DMS53 (cell line): Measurements from ENCODE around the gene ZNF12.
"Not testable (repeated sequence)": the region's sequence is repeated elsewhere in the genome, so short reads cannot be mapped to it uniquely, and the experiment has no call there.

ENCODE experiments used
- DNase-seq: peaks from one replicate; lab custom pipeline; 2025; lab: John Stamatoyannopoulos, UW

Gene ZNF12

DNA sequence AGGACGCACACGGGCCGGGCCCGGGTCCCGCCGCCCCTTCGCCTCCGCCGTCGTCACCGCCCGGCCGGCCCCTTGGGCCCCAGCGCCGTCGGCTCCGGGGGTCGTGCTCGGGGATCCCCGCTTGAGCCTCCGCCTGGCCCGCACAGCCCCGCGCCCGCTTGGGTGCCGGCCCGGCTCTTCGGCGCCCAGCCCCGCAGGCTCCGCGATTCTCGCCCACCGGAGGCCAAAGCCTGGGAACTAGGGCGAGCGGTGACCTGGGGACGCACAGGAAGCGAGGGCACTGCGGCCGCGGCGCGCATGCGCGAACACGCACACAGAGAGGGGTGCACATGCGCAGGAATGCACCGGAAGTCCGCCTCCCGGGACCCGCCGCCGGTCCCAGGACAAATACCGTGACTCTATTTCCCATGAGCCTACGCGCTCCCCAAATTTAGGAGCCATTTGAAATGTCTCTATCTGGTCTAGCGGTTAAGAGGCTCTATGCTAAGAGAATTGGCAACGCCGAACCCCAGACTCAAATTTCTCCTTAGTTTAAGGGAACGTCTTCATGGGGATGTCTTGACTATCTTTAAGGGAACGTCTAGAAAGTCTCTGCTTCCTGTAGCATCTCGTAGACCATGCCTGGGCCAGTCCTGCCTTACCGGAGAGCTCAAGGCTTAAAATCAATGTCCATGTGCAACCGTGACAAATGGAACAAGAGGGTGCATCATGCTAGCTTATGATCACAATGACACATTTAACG, at the start of gene ZNF12:
TSS of gene ZNF12 (minus strand) at position 282 of the 742 bp plus-strand sequence. CDS start 1,774 bp downstream, outside the sequence.
- DNase-seq = peak; percentile 98

DNA sequence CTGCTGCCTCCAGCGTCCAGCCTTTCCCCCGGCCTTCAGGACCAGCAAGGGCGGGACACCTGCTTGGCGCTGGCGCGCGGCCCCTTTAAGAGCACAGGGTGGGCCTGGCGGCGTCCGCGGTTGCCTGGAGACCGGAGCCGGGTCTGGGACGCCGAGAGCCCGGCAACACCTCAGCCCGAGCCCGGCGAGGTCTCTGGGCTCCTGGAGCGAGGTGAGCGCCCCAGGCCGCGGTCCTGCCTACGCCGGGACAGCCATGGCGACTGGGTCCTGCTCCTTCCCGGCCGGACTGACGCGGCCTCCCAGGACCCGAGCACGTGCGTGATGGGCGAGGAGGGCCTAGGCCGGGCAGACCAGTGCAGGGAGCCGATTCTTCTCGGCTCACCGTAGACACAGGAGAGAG, 47.2 kb upstream of the ZNF12 start, which contains the start of gene RSPH10B2:
TSS of gene RSPH10B2 (plus strand) at position 140 of the 400 bp plus-strand sequence. CDS start 3,575 bp downstream, outside the sequence.
- DNase-seq = not testable (repeated sequence)

GRCh38 chr7:6750173-6750572, 43.4 kb upstream of the ZNF12 start:
- not testable (repeated sequence) for DNase-seq

- not testable (repeated sequence) for DNase-seq
Observed at GRCh38 chr7:6749335-6749734, 42.6 kb upstream of the ZNF12 start.

DNA sequence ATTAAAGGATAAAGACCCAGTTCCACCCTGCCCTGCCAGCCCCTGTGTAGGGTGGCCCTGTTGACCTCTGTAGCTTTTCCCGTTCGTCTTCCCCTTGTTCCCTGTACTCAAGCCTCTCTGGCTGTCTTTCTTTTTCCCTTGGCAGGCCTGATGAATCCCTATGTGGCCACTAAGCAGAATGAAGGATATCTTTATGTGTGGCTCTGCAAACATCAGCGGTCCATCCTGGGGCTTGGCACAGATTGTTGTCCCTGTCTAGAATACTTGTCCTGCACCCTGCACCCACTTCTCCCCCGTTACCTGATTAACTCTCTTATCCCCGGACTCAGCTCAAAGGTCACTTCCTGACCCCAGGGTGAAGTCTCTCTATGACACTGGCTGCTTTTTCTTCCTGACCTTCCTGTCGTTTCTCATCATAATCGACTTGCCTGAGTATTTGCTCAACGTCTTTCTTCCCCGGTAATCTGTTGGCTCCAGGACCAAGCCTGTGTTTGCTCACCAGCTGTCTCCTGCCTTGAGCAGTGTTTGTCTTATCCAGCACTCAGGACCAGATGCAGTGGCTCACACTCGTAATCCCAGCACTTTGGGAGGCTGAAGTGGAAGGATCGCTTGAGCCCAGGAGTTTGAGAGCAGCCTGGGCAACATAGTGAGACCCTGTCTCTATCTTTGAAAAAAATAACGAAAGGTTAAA, 37.8 kb upstream of the ZNF12 start:
- DNase-seq = not testable (repeated sequence)

DNA sequence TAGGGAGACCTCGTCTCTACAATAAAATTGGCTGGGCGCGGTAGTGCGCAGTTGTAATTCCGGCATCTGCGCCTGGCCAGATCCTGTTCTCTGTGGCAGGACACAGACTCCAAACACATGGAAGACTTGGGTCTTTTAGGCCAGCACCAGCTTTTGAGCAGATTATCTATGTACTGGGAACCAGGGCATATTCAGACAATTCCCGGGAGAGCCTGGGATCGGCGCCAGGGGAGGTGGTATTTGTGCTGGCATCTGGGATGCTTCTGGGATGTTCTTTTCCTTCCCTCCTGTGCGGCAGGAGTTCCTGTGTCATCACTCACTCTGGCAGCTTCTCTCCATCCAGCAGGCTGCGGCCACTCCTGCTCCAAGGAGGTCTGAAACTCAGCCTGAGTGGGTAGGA, 31.7 kb upstream of the ZNF12 start:
- DNase-seq = not testable (repeated sequence)

DNA sequence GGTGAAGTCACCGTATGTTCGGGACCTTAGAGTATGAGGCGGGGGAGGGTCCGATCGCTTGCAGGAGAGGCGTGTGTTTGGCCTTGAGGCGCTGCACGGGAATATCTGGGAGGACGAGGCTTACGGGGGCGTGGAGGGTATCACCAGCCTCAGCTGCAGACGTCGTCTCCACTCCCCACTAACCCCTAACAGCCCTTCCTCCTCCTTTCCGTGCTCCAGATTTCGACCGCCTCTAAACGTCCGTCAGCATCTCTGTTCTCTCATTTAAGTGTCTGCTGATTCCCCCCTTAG, 23.5 kb upstream of the ZNF12 start:
- DNase-seq = no peak

DNA sequence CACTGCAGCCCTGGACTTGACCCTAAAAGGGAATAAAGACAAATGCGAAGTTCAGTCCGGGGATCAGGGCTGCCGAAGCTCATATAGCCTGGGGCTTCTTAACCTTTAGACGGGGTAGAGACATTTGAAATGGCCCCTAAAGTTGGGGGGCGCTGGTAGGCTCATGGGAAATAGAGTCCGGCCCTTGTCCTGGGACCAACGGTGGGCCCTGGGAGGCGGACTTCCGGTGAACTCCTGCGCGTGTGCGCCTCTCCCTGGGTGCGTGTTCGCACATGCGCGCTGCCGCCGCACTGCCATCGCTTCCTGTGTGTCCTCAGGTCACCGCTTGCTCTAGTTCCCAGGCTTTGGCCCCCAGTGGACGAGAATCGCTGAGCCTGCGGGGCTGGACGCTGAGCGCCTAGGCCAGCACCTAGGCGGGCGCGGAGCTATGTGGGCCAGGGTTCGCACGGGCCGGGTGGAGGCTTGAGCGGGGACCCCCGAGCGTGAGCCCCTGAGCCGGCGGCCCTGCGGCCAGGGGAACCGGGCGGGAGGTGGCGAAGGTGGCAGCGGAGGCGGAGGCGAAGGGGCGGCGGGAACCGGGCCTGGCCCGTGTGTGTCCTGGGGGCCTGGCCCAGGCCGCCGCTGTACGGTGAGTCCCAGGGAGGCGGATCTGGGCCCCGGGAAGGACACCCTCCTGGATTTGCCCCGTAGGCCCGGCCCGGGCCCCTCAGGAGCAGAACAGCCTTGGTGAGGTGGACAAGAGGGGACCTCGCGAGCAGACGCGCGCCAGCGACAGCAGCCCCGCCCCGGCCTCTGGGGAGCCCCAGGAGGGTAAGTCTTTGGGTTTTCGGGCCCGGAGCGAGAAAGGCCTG, 23.0 kb upstream of the ZNF12 start:
- DNase-seq = peak; percentile 95

DNA sequence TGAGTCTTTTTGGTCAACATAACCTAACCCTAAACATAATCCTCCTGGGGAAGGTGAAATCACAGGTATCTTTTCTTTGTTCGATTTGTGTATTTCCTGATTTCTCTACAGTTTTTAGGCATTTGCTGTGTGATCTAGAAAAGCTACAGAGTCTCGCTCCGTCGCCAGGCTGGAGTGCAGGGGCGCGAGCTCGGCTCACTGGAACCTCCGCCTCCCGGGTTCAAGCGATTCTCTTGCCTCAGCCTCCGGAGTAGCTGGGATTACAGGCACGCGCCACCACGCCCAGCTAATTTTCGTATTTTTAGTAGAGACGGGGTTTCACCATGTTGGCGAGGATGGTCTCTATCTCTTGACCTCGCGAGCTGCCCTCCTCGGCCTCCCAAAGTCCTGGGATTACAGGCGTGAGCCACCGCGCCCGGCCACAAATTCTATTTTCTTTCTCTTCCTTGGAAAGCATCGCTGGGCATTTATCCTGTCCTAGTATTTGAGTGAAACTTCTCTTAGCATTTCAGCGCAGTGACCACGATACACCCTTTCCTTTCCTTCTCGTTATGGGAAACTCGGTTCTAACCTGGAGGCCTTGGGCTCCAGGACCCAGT, 22.2 kb upstream of the ZNF12 start:
- not testable (repeated sequence) for DNase-seq

GRCh38 chr7:6727663-6728062, 20.9 kb upstream of the ZNF12 start:
- DNase-seq = no peak

DNA sequence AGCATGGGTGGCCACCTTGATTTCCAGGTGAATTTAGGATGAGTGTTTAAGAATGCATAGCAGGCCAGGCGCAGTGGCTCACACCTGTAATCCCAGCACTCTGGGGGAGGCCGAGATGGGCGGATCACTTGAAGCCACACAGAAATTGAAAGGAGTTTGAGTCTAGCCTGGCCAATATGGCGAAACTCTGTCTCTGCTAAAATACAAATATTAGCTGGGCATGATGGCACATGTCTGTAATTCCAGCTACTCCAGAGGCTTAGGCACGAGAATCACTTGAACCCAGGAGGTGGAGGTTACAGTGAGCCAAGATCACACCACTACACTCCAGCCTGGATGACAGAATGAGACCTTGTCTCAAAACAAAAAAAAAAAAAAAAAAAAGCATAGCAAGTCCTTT, 19.6 kb upstream of the ZNF12 start:
- DNase-seq = not testable (repeated sequence)

DNA sequence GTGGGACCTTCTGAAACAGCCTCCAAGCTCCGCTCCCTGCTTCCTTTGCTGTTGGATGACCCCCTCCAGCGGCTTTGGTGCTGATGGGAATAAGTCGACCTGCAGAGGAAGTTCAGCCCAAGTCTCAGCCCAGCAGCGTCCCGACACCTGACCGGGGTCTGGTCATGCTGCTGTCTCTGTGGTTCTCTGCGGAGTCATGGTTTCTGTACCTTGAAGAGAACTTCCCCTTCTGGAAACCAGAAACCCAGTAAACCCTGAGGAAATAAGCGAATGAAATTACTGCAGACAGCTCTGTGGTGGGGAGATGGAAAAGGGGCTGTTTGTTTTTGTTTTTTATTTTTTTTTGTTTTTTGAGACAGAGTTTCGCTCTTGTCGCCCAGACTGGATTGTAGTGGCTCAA, 18.3 kb upstream of the ZNF12 start:
- no peak for DNase-seq

DNA sequence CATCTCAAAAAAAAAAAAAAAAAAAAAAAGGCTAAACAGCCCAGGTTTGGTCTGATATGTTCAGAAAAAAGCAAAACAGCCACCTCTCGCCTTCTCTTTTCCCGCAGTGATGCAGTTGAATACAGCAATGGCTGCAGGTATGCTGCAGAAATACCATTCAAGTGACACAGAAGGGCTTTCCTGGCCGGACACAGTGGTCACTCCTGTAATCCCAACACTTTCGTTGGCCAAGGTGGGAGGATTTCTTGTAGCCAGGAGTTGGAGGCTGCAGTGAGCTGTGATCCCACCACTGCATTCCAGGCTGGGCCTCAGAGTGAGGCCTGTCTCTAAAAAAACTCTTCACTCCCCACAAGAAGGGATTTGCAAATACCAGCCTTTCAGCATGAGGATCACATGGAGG, 17.6 kb upstream of the ZNF12 start:
- not testable (repeated sequence) for DNase-seq

DNA sequence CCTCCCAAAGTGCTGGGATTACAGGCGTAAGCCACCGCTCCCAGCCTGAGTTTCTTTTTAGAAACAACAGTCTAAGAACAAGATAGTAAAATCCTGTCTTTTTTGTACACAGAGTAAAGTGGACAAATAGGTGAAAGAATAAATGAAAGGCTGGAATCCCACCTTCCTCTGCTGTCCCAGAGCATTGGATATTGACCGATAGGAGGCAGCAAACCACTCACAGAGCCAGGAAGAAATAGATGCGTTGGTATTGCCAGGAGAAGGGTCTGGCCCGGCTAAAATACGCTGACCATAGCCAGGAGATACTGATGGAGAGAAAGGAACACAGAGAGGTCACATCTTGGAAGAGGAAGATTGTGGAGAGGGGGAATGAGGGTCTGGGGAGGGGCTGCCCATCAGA, 11.4 kb upstream of the ZNF12 start:
- DNase-seq = peak; percentile 13

DNA sequence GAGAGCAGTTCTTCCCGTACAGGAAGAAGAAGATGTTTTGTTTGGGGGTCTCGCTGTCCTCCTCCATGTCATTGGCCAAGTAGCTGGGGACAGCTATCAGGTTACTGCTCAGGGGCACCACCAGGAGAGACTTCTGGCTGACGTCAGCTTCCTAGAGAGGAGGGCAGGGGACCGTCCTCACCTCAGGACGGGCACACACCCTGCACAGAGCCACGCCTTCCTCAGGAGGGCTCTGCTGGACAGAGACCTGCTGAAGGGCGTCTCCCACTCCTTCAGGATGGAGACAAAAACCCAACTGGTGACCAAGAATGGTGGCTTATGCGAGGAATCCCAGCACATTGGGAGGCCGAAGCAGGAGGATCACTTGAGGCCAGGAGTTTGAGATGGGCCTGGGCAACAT, 9.2 kb upstream of the ZNF12 start:
- not testable (repeated sequence) for DNase-seq

DNA sequence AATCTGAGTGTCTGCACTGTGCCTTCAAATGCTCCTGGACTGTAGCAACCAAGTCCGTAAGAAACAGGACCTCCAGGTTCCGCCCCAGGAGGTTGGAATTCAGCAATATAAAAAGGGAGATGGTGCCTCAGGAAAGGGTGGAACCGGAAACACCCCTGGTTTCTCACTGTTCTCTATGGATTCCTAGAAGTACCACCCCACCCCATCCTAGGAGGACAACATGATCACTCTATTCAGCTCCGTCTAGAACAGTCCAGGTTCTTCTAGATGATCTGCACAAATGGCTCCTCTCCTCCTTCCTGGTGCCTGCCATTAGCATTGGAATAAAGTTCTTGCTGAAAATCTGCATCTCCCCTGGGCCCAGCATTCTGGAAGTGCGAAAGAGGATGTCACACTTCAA, 7.6 kb upstream of the ZNF12 start:
- DNase-seq = no peak

DNA sequence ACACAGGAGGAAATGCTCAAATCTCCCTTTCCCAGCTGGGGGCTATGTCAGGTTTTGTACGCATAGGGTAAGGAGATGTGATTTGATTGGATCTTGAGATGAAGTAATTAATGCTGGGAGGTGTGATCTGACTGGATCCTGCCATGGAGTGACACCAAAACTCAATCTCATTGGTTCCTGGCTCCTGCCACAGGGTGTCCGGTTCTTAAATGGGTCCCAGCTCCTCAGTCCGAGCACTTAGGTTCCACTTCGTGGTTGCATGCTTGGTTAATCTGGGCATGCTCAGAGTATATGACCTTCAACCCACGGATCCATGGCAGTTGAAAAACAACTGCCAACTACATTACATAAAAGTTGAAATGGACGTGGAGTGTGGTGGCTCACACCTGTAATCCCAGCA, 3.1 kb upstream of the ZNF12 start:
- peak; percentile 56 for DNase-seq

DNA sequence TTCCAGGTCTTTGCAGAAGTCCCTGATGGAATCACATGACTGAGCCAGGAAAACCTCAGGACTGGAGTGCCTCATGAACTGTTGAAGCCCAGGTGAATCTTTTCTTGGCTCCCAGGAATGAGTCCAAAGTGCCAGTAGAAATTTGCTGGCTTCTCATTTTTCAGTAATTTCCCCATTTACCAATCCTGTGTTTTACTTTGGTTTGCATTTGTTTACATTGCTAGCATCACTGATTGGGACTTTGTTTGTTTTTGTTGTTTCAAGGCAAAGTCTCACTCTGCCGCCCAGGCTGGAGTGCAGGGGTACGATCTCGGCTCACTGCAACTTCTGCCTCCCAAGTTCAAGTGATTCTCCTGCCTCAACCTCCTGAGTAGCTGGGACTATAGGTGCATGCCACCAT, 1.6 kb upstream of the ZNF12 start:
- no peak for DNase-seq

- DNase-seq = peak; percentile 72
Observed at GRCh38 chr7:6705959-6706665, 635 bp downstream of the ZNF12 start.

- no peak for DNase-seq
Observed at GRCh38 chr7:6701860-6702259, 4.9 kb downstream of the ZNF12 start.

GRCh38 chr7:6700793-6701192, 6.0 kb downstream of the ZNF12 start:
- DNase-seq = no peak
